ENCODE results near the gene PRRX2.

- TF ChIP-seq, protein P1, sequence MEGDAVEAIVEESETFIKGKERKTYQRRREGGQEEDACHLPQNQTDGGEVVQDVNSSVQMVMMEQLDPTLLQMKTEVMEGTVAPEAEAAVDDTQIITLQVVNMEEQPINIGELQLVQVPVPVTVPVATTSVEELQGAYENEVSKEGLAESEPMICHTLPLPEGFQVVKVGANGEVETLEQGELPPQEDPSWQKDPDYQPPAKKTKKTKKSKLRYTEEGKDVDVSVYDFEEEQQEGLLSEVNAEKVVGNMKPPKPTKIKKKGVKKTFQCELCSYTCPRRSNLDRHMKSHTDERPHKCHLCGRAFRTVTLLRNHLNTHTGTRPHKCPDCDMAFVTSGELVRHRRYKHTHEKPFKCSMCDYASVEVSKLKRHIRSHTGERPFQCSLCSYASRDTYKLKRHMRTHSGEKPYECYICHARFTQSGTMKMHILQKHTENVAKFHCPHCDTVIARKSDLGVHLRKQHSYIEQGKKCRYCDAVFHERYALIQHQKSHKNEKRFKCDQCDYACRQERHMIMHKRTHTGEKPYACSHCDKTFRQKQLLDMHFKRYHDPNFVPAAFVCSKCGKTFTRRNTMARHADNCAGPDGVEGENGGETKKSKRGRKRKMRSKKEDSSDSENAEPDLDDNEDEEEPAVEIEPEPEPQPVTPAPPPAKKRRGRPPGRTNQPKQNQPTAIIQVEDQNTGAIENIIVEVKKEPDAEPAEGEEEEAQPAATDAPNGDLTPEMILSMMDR (IDR thresholded peaks at IDR 0.05): no peak
- TF ChIP-seq POLR2A (IDR thresholded peaks at IDR 0.05): no peak
Observed at GRCh38 chr9:129708793-129709192, 43.3 kb downstream of the PRRX2 start.

Data from sigmoid colon (tissue), 3 donors.